KOPT-K1 (cell line): ENCODE data around the gene MIER2.
"Not testable (repeated sequence)": the region's sequence is repeated elsewhere in the genome, so short reads cannot be mapped to it uniquely, and the experiment has no call there.

Experiments
- H3K27ac ChIP-seq: fragments of 200-600 bp; sonication (generic); 2 replicates; pipeline ENCODE4 v1.5.1; 2016; ENCODE audit warnings: antibody characterized with exemption, mild to moderate bottlenecking, low read depth, low read length; ENCODE audit not compliant: poor library complexity, severe bottlenecking
- H3K36me3 ChIP-seq: fragments of 200-600 bp; sonication (generic); 2 replicates; pipeline ENCODE4 v1.5.1; 2017; ENCODE audit warnings: antibody characterized with exemption, mild to moderate bottlenecking, low read length, moderate library complexity; ENCODE audit not compliant: insufficient read depth
- H3K9me3 ChIP-seq: fragments of 200-600 bp; sonication (generic); 2 replicates; pipeline ENCODE4 v1.5.1; 2017; ENCODE audit warnings: antibody characterized with exemption, low read length, mild to moderate bottlenecking; ENCODE audit not compliant: insufficient read depth, poor library complexity, severe bottlenecking

Gene MIER2

DNA sequence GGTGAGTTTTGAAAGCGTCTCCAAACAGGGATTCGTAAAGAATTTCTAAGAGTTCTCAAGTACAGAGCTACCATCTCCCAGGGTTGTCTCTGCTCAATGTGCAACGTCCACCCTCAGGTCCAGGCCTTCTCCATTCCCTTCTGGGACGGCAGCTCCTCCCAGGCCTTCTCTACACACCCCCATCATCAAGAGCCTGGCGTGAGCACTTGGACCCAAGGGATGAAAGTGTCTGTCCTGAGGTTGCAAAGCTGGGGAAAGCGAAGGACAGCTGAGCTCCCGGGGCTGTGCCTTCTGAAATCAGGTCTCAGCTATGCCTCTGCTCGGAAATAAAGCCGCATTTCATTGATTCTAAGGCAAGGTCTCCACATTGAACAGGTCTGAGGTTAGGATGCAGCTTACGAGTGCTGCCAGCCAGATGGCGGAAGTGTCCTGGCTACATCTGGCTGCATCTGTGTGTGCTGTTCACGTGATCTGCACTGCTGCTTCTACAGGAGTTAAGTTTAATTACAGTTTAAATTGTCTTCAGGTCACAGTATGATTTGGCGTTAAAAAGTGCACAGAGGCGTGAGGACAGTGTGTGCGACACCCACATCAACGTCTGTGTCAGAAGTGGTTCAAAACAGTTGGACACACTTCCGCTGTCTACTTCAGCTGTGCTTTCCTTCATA lies 27.0 kb upstream of the MIER2 start:
- Histone ChIP-seq H3K27ac (no peak overlapping the region), H3K9me3 (no peaks in the 10 kb centered on the region), H3K36me3 (no peaks in the 10 kb centered on the region)

GRCh38 chr19:370641-371330 lies 26.2 kb upstream of the MIER2 start:
- Histone ChIP-seq H3K27ac (no peak overlapping the region), H3K9me3 (no peaks in the 10 kb centered on the region), H3K36me3 (no peaks in the 10 kb centered on the region)

- Histone ChIP-seq H3K9me3 (no peaks in the 10 kb centered on the region), H3K27ac (no peak overlapping the region)
Observed at GRCh38 chr19:369876-370275, 25.3 kb upstream of the MIER2 start.

GRCh38 chr19:369256-369655 lies 24.7 kb upstream of the MIER2 start:
- Histone ChIP-seq H3K36me3 (no peaks in the 10 kb centered on the region), H3K27ac (no peak overlapping the region), H3K9me3 (no peaks in the 10 kb centered on the region)

More at GRCh38 chr19:369876-370275, 25.3 kb upstream of the MIER2 start:
- H3K36me3 ChIP-seq = no peaks in the 10 kb centered on the region

GRCh38 chr19:368630-369024 lies 24.0 kb upstream of the MIER2 start:
- no peaks in the 10 kb centered on the region for H3K9me3 ChIP-seq
- no peaks in the 10 kb centered on the region for H3K36me3 ChIP-seq
- no peak overlapping the region for H3K27ac ChIP-seq

GRCh38 chr19:367963-368629 lies 23.5 kb upstream of the MIER2 start:
- no peaks in the 10 kb centered on the region for H3K9me3 ChIP-seq
- H3K27ac ChIP-seq = no peak overlapping the region
- H3K36me3 ChIP-seq = no peaks in the 10 kb centered on the region

GRCh38 chr19:367561-367960 lies 23.0 kb upstream of the MIER2 start:
- Histone ChIP-seq H3K27ac (no peak overlapping the region), H3K9me3 (no peaks in the 10 kb centered on the region), H3K36me3 (no peaks in the 10 kb centered on the region)

DNA sequence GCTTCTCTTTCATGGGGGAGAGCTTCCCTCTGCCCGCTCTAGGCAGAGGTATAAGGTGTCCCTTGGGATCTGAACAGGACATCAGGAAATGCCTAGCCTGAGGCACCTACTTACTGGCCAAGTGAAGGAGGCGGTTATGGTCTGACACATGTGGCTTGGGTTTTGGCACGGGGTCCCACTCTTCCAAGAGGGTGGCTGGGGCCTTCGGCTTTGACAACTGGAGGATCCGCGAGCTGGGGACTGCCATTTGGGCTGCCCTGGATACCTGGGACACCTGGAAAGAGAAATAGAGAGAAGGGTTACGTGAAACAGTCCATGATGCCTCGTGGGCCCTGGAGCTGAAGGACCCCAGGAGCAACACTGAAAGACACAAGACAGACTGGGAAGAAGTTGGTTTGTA lies 22.4 kb upstream of the MIER2 start:
- H3K27ac ChIP-seq = no peak overlapping the region
- H3K36me3 ChIP-seq = no peaks in the 10 kb centered on the region
- no peaks in the 10 kb centered on the region for H3K9me3 ChIP-seq

GRCh38 chr19:366205-366783 lies 21.7 kb upstream of the MIER2 start:
- Histone ChIP-seq H3K27ac (no peak overlapping the region), H3K9me3 (no peaks in the 10 kb centered on the region), H3K36me3 (no peaks in the 10 kb centered on the region)

DNA sequence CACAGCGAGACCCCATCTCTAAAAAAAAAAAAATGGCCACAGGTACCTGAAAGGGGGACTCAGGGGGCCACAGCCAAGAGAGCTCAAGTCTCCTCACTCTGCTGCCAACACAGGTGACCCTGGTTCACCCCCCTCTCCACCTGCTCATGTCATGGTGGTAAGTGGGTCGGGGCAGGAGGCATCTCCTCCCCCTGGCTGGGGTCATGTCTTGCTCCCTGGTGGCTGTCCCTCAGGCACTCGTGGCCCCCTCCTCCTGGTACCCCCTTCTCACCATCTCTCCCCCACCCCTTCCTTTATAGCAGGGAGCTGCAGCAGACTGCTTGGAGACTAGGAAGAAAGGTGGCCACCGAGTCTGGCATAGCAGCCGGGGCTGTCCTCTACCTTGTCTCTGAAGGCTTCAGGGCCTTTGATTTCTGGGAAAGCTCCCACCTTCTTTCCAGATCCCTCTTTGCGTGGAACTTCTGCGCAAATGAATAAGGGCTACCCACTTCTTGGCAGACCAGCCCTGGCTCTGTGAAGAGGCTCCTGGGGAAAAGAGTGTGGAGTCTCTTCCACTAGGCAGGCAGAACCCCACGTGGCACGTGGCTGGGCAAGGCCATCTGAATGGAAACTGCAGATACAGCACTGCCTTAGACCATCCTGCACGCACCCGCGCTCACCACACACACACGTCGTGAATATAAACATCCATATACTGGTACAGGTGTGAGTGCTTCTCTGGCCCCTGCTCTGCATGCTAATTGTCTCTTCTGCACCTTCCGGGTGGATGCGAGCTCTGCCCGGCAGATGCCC lies 20.1 kb upstream of the MIER2 start:
- no peak overlapping the region for H3K27ac ChIP-seq
- no peaks in the 10 kb centered on the region for H3K36me3 ChIP-seq
- H3K9me3 ChIP-seq = no peaks in the 10 kb centered on the region

DNA sequence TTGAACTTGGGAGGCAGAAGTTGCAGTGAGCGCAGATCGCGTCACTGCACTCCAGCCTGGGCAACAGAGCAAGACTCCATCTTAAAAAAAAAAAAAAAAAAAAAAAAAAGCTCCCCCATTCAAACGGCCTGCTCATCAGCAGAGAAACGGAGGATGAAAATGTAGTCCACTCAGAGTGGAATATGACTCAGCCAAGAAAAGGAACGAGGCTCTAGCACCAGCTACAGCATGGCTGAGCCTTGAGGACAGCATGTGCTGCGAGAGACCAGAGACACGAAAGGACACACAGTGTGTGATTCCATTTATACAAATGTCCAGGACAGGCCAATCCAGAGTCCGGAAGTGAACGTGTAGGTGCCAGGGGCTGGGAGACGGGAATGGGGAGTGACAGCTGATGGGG lies 18.1 kb upstream of the MIER2 start:
- no peaks in the 10 kb centered on the region for H3K36me3 ChIP-seq
- no peaks in the 10 kb centered on the region for H3K9me3 ChIP-seq
- H3K27ac ChIP-seq = no peak overlapping the region

GRCh38 chr19:362154-362553 lies 17.6 kb upstream of the MIER2 start:
- Histone ChIP-seq H3K9me3 (no peaks in the 10 kb centered on the region), H3K27ac (no peak overlapping the region), H3K36me3 (no peaks in the 10 kb centered on the region)

DNA sequence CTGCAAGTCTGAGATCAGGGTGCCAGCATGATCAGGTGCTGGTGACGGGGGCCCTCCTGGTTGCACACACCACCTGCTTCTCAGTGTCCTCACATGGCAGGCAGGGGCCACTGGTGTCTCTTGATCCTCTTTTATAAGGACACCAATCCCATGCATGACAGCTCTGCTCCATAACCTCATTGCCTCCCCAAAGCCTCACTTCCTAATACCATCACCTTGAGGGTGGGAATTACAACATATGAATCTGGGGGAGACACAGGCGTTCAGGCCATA lies 15.0 kb upstream of the MIER2 start:
- Histone ChIP-seq H3K9me3 (peaks cover 7% of the 10 kb centered on the region), H3K27ac (no peak overlapping the region)

DNA sequence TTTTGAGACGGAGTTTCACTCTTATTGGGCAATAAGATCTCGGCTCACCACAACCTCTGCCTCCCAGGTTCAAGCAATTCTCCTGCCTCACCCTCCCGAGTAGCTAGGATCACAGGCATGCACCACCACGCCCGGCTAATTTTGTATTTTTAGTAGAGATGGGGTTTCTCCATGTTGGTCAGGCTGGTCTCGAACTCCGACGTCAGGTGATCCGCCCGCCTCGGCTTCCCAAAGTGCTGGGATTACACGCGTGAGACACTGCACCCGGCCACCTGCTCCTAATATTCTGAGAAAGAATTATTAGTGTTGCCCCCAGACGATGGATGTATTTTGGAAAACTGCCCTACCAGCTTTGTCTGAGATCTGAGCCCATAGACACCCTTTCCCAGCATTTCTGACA lies 10.9 kb upstream of the MIER2 start:
- H3K36me3 ChIP-seq, H3K27ac ChIP-seq: not testable (repeated sequence)
- H3K9me3 ChIP-seq = peaks cover 21% of the 10 kb centered on the region

More for the DNA sequence above, 15.0 kb upstream of the MIER2 start:
- H3K36me3 ChIP-seq = no peaks in the 10 kb centered on the region

- no peaks in the 10 kb centered on the region for H3K36me3 ChIP-seq
- no peak overlapping the region for H3K27ac ChIP-seq
- peaks cover 21% of the 10 kb centered on the region for H3K9me3 ChIP-seq
Observed at GRCh38 chr19:355134-355533, 10.5 kb upstream of the MIER2 start.
